Measurements from ENCODE around the gene ASXL1.
"Not testable (repeated sequence)": the region's sequence is repeated elsewhere in the genome, so short reads cannot be mapped to it uniquely, and the experiment has no call there.

The ASXL1 gene

DNA sequence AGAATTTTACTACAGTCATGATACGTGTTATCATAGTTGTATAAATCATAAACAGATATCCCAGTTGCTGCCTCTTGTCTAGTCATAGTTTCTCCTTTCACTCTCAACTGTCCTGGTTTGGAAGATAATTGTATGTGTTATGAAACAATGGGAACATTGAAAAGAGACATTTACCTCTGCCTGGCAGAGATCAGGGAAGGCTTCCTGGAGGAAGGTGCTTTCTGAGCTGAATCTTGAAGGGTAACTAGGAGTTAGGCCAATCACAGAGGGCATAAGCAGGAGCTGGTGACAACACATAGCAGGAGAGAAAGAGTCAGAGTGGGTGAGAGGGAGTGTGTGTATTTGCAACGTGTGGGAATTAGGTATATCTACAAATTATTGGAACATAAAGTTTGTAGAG is 5.4 kb downstream of the ASXL1 start:
- DNase-seq = no peak

DNA sequence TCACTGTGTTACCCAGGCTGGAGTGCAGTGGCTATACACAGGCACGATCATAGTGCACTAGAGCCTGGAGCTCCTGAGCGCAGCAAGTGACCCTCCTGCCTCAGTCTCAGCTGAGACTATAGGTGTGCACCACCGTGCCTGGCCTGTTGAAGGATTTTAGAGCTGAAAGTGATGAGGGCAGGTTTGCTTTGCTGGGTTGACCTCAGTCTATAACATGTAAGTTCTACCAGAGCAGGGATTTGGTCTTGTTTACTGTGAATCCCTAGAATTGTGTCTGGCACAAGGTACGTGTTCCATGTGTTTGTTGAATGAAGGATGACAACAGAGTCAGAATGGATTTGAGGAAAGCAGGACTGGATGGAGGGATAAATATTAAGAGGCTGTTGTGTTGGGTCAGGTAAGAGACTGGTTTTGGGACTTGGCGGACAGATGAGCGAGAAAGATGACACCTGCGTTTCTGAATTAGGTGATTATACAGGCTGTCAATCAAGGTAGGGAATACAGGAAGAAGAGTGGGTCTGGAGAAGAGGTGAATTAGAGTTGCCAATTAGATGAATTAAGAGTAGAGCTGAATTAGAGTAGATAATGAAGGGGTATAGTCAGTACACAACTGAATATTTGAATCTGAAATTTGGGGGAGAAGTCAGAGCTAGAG is 6.5 kb downstream of the ASXL1 start:
- DNase-seq = no peak

DNA sequence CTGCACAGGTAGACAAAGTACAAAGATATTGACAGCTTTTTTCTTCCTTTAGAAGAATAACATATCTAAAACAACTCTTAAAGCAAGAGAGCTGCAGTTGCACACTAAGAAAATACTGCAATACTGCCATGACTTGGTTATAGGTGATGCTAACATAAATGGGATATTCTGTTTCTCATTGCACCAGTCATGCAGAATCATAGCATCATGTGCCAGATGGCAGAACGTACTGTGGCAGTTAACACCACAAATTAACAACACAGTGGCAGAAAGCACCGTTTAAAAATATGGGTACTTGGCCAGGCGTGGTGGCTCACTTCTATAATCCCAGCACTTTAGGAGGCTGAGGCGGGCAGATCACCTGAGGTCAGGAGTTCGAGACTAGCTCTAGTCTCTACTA is 7.4 kb downstream of the ASXL1 start:
- DNase-seq = no peak

DNA sequence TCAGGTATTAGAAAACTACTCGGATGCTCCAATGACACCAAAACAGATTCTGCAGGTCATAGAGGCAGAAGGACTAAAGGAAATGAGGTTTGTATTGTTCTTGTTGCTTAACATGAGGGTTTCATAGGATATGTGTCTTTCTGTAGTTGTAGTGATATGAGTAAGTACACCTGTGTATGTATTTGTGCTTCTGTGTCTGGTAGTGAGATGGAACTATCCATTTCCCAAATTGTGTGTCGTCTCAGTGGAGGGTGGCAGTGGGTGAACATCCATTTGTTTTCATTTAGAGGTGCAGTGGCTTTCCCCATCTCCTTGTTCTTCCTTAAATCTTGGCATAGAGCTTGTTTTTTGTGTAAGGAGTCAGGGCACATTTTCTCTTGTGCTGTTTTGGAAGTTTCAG is 8.2 kb downstream of the ASXL1 start:
- no peak for DNase-seq

DNA sequence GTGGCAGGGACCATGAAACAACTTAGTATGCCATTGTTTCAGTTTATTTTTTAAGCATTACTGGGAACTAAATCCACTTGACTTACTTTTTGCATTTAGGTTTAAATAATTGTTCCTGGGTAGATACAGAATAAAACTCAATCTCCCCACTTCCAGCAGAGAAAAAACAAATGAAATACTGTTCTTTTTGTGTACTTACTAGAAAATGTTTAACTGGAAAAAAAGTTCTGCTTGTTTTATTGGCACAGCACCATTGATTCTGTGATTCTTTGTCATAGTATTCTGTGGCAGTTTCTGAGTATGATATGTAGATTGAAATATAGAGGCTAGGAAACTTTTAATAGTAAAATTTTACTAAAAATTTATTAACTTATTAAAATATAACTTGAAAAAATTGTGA is 10.2 kb downstream of the ASXL1 start:
- DNase-seq = no peak

GRCh38 chr20:32368925-32369324 is 10.8 kb downstream of the ASXL1 start:
- DNase-seq = peak; percentile 33

DNA sequence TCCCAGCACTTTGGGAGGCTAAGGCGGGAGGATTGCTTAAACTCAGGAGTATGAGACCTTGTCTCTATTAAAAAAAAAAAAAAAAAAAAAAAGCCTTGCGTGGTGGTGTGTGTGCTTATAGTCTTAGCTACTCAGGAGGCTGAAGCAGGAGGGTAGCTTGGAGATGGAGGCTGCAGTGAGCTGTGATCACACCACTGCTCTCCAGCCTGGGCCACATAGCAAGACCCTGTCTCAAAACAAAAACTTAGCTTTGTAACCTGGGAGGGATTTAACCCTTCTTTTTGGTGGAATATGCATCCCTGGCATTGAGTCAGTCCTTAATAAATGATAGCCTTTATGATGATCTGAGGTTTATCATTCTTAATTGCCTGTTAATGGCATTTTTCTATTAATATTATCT is 12.8 kb downstream of the ASXL1 start:
- DNase-seq = no peak

GRCh38 chr20:32378461-32378860 is 20.3 kb downstream of the ASXL1 start:
- no peak for DNase-seq

DNA sequence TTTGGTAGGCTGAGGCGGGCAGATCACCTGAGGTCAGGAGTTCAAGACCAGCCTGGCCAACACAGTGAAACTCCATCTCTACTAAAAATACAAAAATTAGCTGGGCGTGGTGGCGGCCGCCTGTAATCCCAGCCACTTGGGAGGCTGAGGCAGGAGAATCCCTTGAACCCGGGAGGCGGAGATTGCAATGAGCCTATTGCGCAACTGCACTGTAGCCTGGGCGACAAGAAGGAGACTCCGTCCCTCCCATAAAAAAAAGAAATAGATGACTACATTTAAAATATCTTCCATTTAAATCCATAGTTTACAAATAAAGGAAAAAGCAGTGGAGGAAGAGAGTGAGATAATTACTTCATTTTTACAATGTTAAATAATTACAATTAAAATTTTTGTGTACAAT is 21.9 kb downstream of the ASXL1 start:
- DNase-seq = not testable (repeated sequence)

DNA sequence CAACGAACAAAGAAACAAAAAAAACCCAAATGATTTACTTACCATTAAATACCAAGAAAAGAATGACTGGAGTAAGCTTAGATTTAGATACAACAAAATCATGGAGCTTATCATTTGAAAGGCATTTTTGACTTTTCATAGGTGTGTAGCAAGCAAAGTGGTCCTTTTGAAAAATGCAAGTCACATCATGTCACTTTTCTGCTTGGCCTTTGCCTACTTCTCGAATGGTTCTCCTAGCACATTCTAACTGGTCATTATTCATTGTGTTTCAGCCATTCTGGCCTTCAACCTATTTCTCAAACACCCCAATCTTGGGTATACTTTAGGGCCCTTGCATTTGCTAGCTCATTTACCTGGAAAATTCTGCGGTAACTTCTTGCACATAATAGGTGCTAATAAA is 22.6 kb downstream of the ASXL1 start:
- DNase-seq = no peak

- no peak for DNase-seq
These were observed 24.2 kb downstream of the ASXL1 start for GRCh38 chr20:32382102-32382950.

GRCh38 chr20:32383441-32383840 is 25.3 kb downstream of the ASXL1 start:
- not testable (repeated sequence) for DNase-seq

DNA sequence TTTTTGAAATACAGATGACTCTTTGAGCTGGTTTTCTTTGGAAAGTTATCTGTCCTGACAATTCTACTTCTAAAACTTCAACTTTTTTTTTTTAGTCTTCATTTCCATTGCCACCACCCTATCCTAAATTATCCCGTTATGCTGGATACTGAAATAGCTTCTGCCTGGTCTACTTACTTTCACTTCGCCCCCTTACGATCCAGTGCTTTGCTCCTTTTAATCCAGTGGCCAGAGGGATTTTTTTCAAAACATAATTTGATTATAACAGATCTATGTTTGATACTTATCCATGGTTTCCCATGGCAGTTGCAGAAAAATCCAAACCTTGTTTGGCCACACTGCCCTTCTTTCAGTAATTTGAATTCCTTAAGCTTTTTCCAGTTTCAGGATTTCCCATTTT is 27.4 kb downstream of the ASXL1 start:
- no peak for DNase-seq

DNA sequence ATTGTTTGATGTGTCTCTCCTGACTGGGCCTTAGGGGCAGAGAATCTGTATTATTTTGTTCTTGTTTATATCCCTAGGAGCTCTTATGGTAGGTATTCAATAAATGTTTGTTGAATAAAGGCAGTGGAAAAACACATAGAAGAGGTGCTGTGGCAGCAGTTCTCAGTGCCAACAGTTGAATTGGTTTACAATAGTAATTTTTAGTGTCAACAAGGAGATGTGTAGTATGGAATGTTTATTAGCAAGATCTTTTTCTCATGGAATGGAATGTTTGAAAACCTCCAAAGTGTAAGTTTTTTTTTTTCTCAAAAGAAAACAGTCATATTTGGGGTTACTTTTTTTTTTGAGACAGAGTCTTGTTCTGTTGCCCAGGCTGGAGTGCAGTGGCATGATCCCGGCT is 28.0 kb downstream of the ASXL1 start:
- DNase-seq = no peak

- no peak for DNase-seq
These were observed 29.1 kb downstream of the ASXL1 start for GRCh38 chr20:32387252-32387651.

GRCh38 chr20:32391003-32391402 is 32.9 kb downstream of the ASXL1 start:
- DNase-seq = no peak

DNA sequence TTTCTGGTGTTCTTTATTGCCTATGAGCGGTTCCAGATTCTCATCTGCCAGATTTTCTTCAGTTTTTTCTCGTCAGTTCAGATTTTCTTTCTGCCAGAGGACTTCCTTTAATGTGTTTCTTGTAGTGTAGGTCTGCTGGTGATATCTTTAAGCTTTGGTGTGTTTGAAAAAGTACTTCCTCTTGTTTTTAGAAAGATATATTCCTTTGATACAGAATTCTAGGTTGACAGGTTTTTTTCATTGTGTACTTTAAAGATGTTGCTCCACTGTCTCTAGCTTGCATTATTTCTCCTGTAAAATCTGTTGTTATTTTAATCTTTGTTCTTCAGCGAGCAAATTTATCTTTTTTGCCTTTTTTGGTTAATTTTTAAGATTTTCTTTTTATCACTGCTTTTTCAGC is 36.9 kb downstream of the ASXL1 start:
- no peak for DNase-seq

DNA sequence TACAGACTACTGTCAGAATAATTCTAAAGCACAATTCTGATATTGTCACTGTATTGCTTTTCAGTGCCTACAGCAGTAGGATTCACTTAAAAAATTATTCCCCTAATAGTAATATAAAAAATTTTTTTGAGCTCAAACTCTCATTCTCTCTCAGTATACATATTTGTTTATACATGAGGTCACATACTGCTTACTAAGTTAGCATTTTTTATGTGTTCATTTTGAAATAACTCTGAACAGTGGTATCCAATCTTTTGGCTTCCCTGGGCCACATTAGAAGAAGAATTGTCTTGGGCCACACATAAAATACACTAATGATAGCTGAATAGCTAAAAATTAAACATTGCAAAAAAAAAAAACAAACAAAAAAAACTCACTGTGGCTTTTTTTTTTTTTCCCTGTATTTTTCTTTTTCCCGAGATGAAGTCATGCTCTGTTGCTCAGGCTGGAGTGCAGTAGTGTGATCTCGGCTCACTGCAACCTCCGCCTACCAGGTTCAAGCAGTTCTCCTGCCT is 38.6 kb downstream of the ASXL1 start:
- no peak for DNase-seq

- DNase-seq = no peak
These were observed 39.5 kb downstream of the ASXL1 start for GRCh38 chr20:32397567-32398084.

DNA sequence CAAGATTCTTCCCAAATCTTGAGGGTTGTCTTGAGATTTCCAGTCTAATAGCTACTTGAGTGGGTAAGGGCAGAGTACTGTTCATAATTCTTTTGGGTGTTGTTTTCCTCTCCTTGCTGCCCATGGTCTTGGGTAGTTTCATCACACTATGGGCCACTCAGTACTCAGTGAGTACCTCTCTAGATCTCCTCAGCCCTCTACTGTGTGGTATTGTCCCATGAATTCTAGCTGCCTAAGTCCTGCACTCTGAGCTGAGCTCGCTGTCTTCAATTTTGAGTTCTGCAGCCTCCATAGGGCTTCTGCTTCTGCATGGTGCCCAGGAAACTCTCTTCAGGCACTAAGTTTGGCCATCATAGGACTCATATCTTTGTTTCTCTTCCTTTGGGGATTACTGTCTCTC is 42.3 kb downstream of the ASXL1 start:
- DNase-seq = no peak

DNA sequence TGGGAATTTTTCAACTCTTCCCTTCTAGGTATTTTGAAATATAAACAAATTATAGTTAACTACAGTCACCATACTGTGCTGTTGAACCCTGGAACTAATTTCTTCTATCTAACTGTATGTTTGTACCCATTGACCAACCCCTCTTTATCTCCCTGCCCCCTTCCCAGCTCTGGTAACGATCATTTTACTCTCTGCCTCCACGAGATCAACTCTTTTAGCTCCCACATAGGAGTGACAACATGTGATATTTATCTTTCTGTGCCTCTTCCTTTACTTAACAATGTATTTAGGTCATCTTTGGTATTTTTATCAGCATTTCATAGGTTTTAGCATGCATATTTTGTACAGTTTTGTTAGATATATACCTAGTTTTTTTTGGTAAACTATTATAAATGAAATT is 45.9 kb downstream of the ASXL1 start:
- no peak for DNase-seq

GRCh38 chr20:32406701-32407100 is 48.6 kb downstream of the ASXL1 start:
- DNase-seq = no peak

DNA sequence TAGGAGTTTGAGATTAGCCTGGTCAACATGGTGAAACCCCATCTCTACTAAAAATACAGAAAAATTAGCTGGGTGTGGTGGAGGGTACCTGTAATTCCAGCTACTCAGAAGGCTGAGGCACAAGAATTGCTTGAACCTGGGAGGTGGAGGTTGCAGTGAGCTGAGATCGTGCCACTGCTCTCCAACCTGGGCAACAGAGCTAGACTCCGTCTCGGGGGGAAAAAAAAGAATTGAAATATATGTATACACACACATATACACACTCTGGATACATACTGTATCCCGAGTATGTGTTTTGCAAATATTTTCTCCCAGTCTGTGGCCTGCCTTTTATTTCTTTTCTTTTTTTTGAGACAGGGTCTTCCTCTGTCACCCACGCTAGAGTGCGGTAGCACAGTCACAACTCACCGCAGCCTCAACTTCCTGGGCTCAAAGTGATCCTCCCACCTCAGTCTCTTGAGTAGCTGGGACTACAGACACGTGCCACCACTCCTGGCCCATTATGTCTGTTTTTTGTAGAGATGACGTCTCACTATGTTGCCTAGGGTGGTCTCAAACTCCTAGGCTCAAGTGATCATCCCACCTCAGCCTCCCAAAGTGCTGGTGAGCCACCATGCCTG is 49.1 kb downstream of the ASXL1 start:
- DNase-seq = not testable (repeated sequence)

All from NCI-H226 (cell line).